WTC11 (cell line): ENCODE data around the gene NCBP3. TPM values are rescaled to one million over a fixed set of nuclear protein-coding genes. Genes with fewer than 3 reads are reported as not detected.
"Not testable (repeated sequence)": the region's sequence is repeated elsewhere in the genome, so short reads cannot be mapped to it uniquely, and the experiment has no call there.

Experiments
- ATAC-seq: fragments of 200-7000 bp; cut with Tn5 transposase; 2 replicates; pipeline ENCODE4 v1.10.0; 2021; ENCODE audit warnings: mild to moderate bottlenecking, moderate library complexity
- CTCF ChIA-PET: fragments of 300-600 bp; sonication (Branson Sonifier 250); formaldehyde crosslinking; loops from one replicate; lab custom pipeline; 2021; ENCODE audit warnings: antibody characterized with exemption; lab: Charles Lee
- POLR2A ChIA-PET: fragments of 350-600 bp; sonication (Branson Sonifier 250); formaldehyde crosslinking; loops from one replicate; lab custom pipeline; 2021; ENCODE audit warnings: antibody characterized with exemption; lab: Charles Lee
- DNase-seq: peaks from one replicate; pipeline ENCODE4 v3.0.0; 2021; ENCODE audit warnings: low spot score
- H3K27ac Mint-ChIP-seq: 2 replicates; pipeline ENCODE4 v1.8.0; 2021; ENCODE audit warnings: mixed read lengths
- H3K27me3 Mint-ChIP-seq: 2 replicates; pipeline ENCODE4 v1.8.0; 2021; ENCODE audit warnings: low read depth, mild to moderate bottlenecking, moderate library complexity, mixed read lengths
- H3K36me3 Mint-ChIP-seq: 2 replicates; pipeline ENCODE4 v1.8.0; 2021; ENCODE audit warnings: mixed read lengths
- H3K4me1 Mint-ChIP-seq: 2 replicates; pipeline ENCODE4 v1.8.0; 2022; ENCODE audit warnings: mixed read lengths
- H3K4me3 Mint-ChIP-seq: 2 replicates; pipeline ENCODE4 v1.8.0; 2021; ENCODE audit warnings: mild to moderate bottlenecking, moderate library complexity, mixed read lengths
- H3K9me3 Mint-ChIP-seq: 2 replicates; pipeline ENCODE4 v1.8.0; 2021; ENCODE audit warnings: mixed read lengths
- CREB1 ChIP-seq: sonication (generic); formaldehyde crosslinking; IDR thresholded peaks from 2 replicates; pipeline ENCODE4 v1.8.0; 2023; ENCODE audit warnings: mild to moderate bottlenecking, missing genetic modification reagents
- ELF4 ChIP-seq: sonication (generic); formaldehyde crosslinking; IDR thresholded peaks from 2 replicates; pipeline ENCODE4 v1.8.1; 2022; ENCODE audit warnings: low read depth, mild to moderate bottlenecking, moderate library complexity, missing genetic modification reagents
- JUN ChIP-seq: sonication (generic); formaldehyde crosslinking; IDR thresholded peaks from 2 replicates; pipeline ENCODE4 v1.8.0; 2023; ENCODE audit warnings: mild to moderate bottlenecking, missing genetic modification reagents
- MYBL2 ChIP-seq: sonication (generic); formaldehyde crosslinking; IDR thresholded peaks from 2 replicates; pipeline ENCODE4 v1.8.1; 2023; ENCODE audit warnings: mild to moderate bottlenecking, moderate library complexity, missing genetic modification reagents
- NR3C1 ChIP-seq: sonication (generic); formaldehyde crosslinking; conservative IDR thresholded peaks from 2 replicates; pipeline ENCODE4 v1.8.1; 2023; ENCODE audit warnings: low read depth, mild to moderate bottlenecking, missing genetic modification reagents
- OVOL2 ChIP-seq: fragments of 250-450 bp; sonication (Bioruptor Pico); IDR thresholded peaks from 2 replicates; pipeline ENCODE4 v1.9.0; 2021; ENCODE audit warnings: mild to moderate bottlenecking, borderline replicate concordance
- TCF7 ChIP-seq: sonication (generic); formaldehyde crosslinking; IDR thresholded peaks from 2 replicates; pipeline ENCODE4 v1.8.0; 2022; ENCODE audit warnings: mild to moderate bottlenecking, low read depth, missing genetic modification reagents, moderate library complexity
- TEAD1 ChIP-seq: sonication (generic); formaldehyde crosslinking; IDR thresholded peaks from 2 replicates; pipeline ENCODE4 v1.8.0; 2022; ENCODE audit warnings: mild to moderate bottlenecking, missing genetic modification reagents
- ZBTB21 ChIP-seq: sonication (generic); formaldehyde crosslinking; IDR thresholded peaks from 2 replicates; pipeline ENCODE4 v1.8.1; 2023; ENCODE audit warnings: mild to moderate bottlenecking, missing genetic modification reagents, borderline replicate concordance
- ZNF121 ChIP-seq: sonication (generic); formaldehyde crosslinking; IDR thresholded peaks from 2 replicates; pipeline ENCODE4 v1.8.0; 2023; ENCODE audit warnings: missing genetic modification reagents
- total RNA-seq: library from RNA; stranded (reverse); gene quantifications from 3 replicates; pipeline ENCODE4 v1.2.3, GENCODE V29; 2021
- TF ChIP-seq, protein P1 (sequence below): sonication (generic); formaldehyde crosslinking; IDR thresholded peaks from 2 replicates; pipeline ENCODE4 v1.8.1; 2022; ENCODE audit warnings: low read depth, missing genetic modification reagents, borderline replicate concordance
- TF ChIP-seq, protein P2 (sequence below): sonication (generic); formaldehyde crosslinking; IDR thresholded peaks from 2 replicates; pipeline ENCODE4 v1.8.1; 2023; ENCODE audit warnings: mild to moderate bottlenecking, missing genetic modification reagents
- TF ChIP-seq, protein P3 (sequence below): fragments of 250-450 bp; sonication (Bioruptor Pico); conservative IDR thresholded peaks from 2 replicates; pipeline ENCODE4 v1.9.0; 2021; ENCODE audit warnings: mild to moderate bottlenecking
- TF ChIP-seq, protein P4 (sequence below): sonication (generic); formaldehyde crosslinking; IDR thresholded peaks from 2 replicates; pipeline ENCODE4 v1.8.1; 2022; ENCODE audit warnings: mild to moderate bottlenecking, missing genetic modification reagents, moderate library complexity, borderline replicate concordance

The NCBP3 gene
- total RNA-seq, 1 experiment from 2014 or later, result 48.7 TPM

DNA sequence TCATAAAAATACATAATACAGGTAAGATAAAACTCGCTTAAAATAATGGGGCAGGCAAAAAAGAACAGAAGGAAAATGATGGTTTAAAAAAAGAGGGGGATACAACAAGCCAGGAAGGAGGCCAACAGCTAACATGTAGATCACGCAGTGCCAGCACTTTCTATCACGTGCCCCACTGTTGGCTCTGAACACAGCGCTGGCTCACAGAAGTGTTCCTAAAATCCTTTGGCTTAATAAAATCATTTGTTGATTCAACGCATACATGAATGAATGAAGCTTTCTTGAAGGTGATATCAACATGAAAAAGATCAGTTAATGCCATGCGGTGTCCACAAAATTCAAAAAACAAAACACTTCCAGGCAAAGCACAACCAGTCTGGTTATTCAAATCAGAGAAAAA is 53.6 kb downstream of the NCBP3 start:
- DNase-seq (no peak), ATAC-seq (no peak)
- no peaks in the 10 kb centered on the region for H3K36me3 Mint-ChIP-seq
- H3K27ac Mint-ChIP-seq, result no peak overlapping the region
- H3K4me3 Mint-ChIP-seq, result no peak overlapping the region
- CTCF ChIA-PET, result interaction anchor here (2.7 kb wide), 1 partner anchor 55 kb away, joined by 12 read pairs; no protein-coding TSS in a partner anchor
- POLR2A ChIA-PET, result no interaction called here
- H3K9me3 Mint-ChIP-seq, result peaks cover 6% of the 10 kb centered on the region
- 0 out of 2 replicates have a peak, but pooled peaks cover 7% of the 10 kb centered on the region for H3K4me1 Mint-ChIP-seq
- no peaks in the 10 kb centered on the region for H3K27me3 Mint-ChIP-seq
- TF ChIP-seq, protein P1, sequence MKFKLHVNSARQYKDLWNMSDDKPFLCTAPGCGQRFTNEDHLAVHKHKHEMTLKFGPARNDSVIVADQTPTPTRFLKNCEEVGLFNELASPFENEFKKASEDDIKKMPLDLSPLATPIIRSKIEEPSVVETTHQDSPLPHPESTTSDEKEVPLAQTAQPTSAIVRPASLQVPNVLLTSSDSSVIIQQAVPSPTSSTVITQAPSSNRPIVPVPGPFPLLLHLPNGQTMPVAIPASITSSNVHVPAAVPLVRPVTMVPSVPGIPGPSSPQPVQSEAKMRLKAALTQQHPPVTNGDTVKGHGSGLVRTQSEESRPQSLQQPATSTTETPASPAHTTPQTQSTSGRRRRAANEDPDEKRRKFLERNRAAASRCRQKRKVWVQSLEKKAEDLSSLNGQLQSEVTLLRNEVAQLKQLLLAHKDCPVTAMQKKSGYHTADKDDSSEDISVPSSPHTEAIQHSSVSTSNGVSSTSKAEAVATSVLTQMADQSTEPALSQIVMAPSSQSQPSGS, result no peak
- no peak for TF ChIP-seq TCF7 (CRISPR knock-in tag)

DNA sequence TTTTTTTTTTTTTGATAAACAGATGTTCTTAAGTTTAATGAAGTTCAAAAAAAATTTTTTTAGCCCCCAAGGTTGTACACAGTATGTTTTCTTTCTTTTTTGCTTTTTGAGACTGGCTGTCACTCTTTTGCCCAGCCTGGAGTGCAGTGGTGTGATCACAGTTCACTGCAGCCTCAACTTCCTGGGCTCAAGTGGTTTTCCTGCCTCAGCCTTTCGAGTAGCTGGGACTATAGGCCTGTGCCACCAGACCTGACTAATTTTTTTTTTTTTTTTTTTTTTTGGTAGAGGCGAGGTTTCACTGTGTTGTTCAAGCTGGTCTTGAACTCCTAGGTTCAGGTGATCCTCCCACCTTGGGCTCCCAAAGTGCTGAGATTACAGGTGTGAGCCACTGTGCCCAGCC is 57.8 kb downstream of the NCBP3 start:
- H3K36me3 Mint-ChIP-seq, result no peaks in the 10 kb centered on the region
- no peak for ATAC-seq
- POLR2A ChIA-PET, result no interaction called here

DNA sequence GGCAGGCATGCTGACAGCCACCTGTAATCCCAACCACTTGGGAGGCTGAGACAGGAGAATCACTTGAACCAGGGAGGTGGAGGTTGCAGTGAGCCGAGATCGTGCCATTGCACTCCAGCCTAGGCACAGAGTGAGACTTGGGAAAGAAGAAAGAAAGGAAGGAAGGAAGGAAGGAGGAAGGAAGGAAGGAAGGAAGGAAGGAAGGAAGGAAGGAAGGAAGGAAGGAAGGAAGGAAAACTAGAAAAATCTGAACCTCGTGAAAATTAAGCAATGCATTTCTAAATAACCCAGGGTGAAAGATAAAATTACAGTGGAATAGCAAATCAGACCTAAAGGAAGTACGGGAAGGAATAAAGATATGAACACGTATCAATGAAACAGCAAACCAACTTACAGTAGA is 60.7 kb downstream of the NCBP3 start:
- H3K4me3 Mint-ChIP-seq, CTCF ChIA-PET, POLR2A ChIA-PET: not testable (repeated sequence)

More for the DNA sequence above, 57.8 kb downstream of the NCBP3 start:
- CTCF ChIA-PET, result interaction anchor here (3.4 kb wide), 1 partner anchor 50 kb away, joined by 15 read pairs; no protein-coding TSS in a partner anchor
- Mint-ChIP-seq H3K27ac (no peak overlapping the region), H3K4me3 (no peak overlapping the region), H3K27me3 (no peaks in the 10 kb centered on the region), H3K9me3 (peaks cover 13% of the 10 kb centered on the region), H3K4me1 (0 out of 2 replicates have a peak, but pooled peaks cover 4% of the 10 kb centered on the region)
- TF ChIP-seq OVOL2 (CRISPR knock-in tag), result no peak
- no peak for TF ChIP-seq ZNF121
- TF ChIP-seq JUN (CRISPR knock-in tag), result no peak
- TF ChIP-seq, protein P2, sequence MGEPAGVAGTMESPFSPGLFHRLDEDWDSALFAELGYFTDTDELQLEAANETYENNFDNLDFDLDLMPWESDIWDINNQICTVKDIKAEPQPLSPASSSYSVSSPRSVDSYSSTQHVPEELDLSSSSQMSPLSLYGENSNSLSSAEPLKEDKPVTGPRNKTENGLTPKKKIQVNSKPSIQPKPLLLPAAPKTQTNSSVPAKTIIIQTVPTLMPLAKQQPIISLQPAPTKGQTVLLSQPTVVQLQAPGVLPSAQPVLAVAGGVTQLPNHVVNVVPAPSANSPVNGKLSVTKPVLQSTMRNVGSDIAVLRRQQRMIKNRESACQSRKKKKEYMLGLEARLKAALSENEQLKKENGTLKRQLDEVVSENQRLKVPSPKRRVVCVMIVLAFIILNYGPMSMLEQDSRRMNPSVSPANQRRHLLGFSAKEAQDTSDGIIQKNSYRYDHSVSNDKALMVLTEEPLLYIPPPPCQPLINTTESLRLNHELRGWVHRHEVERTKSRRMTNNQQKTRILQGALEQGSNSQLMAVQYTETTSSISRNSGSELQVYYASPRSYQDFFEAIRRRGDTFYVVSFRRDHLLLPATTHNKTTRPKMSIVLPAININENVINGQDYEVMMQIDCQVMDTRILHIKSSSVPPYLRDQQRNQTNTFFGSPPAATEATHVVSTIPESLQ (CRISPR knock-in tag), result no peak
- no peak for TF ChIP-seq NR3C1 (CRISPR knock-in tag)
- no peak for TF ChIP-seq ELF4
- TF ChIP-seq MYBL2 (CRISPR knock-in tag), result no peak
- no peak for TF ChIP-seq TEAD1
- TF ChIP-seq, protein P3, sequence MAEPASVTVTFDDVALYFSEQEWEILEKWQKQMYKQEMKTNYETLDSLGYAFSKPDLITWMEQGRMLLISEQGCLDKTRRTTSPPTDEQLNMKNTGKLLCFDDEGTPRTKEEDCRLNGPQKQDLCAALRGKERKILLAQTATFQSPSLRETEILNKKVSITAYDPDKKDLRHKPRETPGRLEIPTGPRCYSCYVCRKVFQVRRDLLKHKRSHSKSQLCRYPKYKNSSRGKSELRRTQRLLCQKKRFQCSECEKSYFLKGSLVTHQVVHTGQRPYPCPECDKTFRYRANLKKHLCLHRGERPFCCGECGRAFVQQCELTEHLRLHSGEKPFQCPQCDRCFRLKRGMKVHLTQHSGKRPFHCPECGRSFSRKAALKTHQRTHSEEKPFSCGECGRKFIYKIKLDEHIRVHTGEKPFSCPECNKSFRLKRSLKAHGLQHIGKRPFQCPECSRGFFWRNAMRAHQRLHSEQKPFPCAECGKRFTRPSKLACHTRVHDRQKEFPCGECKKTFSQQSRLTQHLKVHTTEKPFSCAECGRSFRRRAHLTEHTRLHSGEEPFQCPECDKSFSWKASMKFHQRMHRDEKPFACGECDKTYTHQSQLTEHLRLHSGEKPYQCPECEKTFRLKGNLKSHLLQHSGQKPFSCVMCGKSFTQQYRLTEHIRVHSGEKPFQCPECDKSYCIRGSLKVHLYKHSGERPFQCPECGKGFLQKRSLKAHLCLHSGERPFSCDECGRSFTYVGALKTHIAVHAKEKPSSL (CRISPR knock-in tag), result no peak
- TF ChIP-seq ZBTB21 (CRISPR knock-in tag), result no peak
- TF ChIP-seq, protein P4, sequence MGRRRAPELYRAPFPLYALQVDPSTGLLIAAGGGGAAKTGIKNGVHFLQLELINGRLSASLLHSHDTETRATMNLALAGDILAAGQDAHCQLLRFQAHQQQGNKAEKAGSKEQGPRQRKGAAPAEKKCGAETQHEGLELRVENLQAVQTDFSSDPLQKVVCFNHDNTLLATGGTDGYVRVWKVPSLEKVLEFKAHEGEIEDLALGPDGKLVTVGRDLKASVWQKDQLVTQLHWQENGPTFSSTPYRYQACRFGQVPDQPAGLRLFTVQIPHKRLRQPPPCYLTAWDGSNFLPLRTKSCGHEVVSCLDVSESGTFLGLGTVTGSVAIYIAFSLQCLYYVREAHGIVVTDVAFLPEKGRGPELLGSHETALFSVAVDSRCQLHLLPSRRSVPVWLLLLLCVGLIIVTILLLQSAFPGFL (CRISPR knock-in tag), result no peak
- TF ChIP-seq CREB1 (CRISPR knock-in tag), result no peak
- no peak for DNase-seq

More for the DNA sequence above, 60.7 kb downstream of the NCBP3 start:
- not testable (repeated sequence) for ATAC-seq, H3K4me1 Mint-ChIP-seq, DNase-seq, H3K36me3 Mint-ChIP-seq, H3K27me3 Mint-ChIP-seq, H3K27ac Mint-ChIP-seq
- H3K9me3 Mint-ChIP-seq, result peaks cover 13% of the 10 kb centered on the region
